OCI-LY7 (cell line): ENCODE results near the gene TMEM181. TPM values are rescaled to one million over a fixed set of nuclear protein-coding genes. Genes with fewer than 3 reads are reported as not detected.

ENCODE experiments used
- BruUV-seq: library from RNA; stranded (reverse); fragments of 400-500 nt; replicated peaks from 2 replicates; lab custom pipeline; 2021; lab: Mats Ljungman, UMichigan
- CTCF ChIA-PET: fragments of 300-600 bp; sonication (Branson Sonifier 250); formaldehyde crosslinking; loops from one replicate; lab custom pipeline; 2022; ENCODE audit warnings: antibody characterized with exemption; ENCODE audit not compliant: unreplicated experiment; lab: Charles Lee
- POLR2A ChIA-PET: fragments of 300-600 bp; sonication (Branson Sonifier 250); formaldehyde crosslinking; loops from one replicate; lab custom pipeline; 2022; ENCODE audit warnings: antibody characterized with exemption; lab: Charles Lee
- DNase-seq: peaks from one replicate; pipeline ENCODE4 v3.0.0-alpha.2; 2015; ENCODE audit warnings: low spot score
- H2AFZ ChIP-seq: fragments of 200-600 bp; sonication (generic), shearing (Covaris generic); 2 replicates; pipeline ENCODE4 v1.6.1; 2014; ENCODE audit warnings: mild to moderate bottlenecking, antibody characterized with exemption, low read length, moderate library complexity
- H3K27ac ChIP-seq: fragments of 200-600 bp; sonication (generic); 2 replicates; pipeline ENCODE4 v1.5.1; 2014; ENCODE audit warnings: mixed run types, low read depth, mild to moderate bottlenecking, moderate library complexity, low read length, inconsistent platforms; ENCODE audit not compliant: poor library complexity, severe bottlenecking
- H3K36me3 ChIP-seq: fragments of 200-600 bp; sonication (generic); 2 replicates; pipeline ENCODE4 v1.6.1; 2014; ENCODE audit warnings: mild to moderate bottlenecking, antibody characterized with exemption, low read length, moderate library complexity, mixed read lengths; ENCODE audit not compliant: insufficient read depth
- H3K4me1 ChIP-seq: fragments of 200-600 bp; sonication (generic); 2 replicates; pipeline ENCODE4 v1.5.1; 2014; ENCODE audit warnings: mild to moderate bottlenecking, low read length; ENCODE audit not compliant: insufficient read depth, poor library complexity, severe bottlenecking
- H3K4me2 ChIP-seq: fragments of 200-600 bp; sonication (generic); 2 replicates; pipeline ENCODE4 v1.6.1; 2014; ENCODE audit warnings: mild to moderate bottlenecking, low read length
- H3K4me3 ChIP-seq: fragments of 200-600 bp; sonication (generic); 2 replicates; pipeline ENCODE4 v1.5.1; 2014; ENCODE audit warnings: mild to moderate bottlenecking, low read depth, low read length; ENCODE audit not compliant: poor library complexity, severe bottlenecking
- H3K79me2 ChIP-seq: fragments of 200-600 bp; sonication (generic); 2 replicates; pipeline ENCODE4 v1.6.1; 2016; ENCODE audit warnings: low read depth, mild to moderate bottlenecking, low read length, moderate library complexity, mixed read lengths; ENCODE audit not compliant: insufficient read depth
- H3K9me2 ChIP-seq: fragments of 200-600 bp; sonication (generic); 2 replicates; pipeline ENCODE4 v1.6.1; 2016; ENCODE audit warnings: mild to moderate bottlenecking, low read length, mixed read lengths; ENCODE audit not compliant: insufficient read depth
- H3K9me3 ChIP-seq: fragments of 200-600 bp; sonication (generic); 2 replicates; pipeline ENCODE4 v1.6.1; 2014; ENCODE audit warnings: mild to moderate bottlenecking, mixed run types, low read length, mixed read lengths
- H4K20me1 ChIP-seq: fragments of 200-600 bp; sonication (generic); 2 replicates; pipeline ENCODE4 v1.6.1; 2014; ENCODE audit warnings: mild to moderate bottlenecking, antibody characterized with exemption, low read length, moderate library complexity, mixed read lengths; ENCODE audit not compliant: insufficient read depth
- EZH2phosphoT487 ChIP-seq: fragments of 200-600 bp; sonication (generic); IDR thresholded peaks from 2 replicates; pipeline ENCODE4 v1.6.1; 2018; ENCODE audit warnings: low read depth, borderline replicate concordance, mild to moderate bottlenecking, mixed run types, antibody characterized with exemption, low read length, moderate library complexity, mixed read lengths
- intact Hi-C: fragments of 100-400 bp; cut with micrococcal nuclease; formaldehyde crosslinking; loops from one replicate; pipeline ENCODE4 v1.10.0; 2022; ENCODE audit not compliant: unreplicated experiment
- total RNA-seq, 2 experiments: library from RNA; depleted of rRNA in 1 of 2; stranded (reverse); fragments of >200 nt in 1 of 2; shearing (Covaris generic) in 1 of 2; gene quantifications; 2 replicates each; pipeline ENCODE4 v1.2.3, GENCODE V29; 2014 to 2022
- TF ChIP-seq, protein P1 (sequence below): fragments of 200-600 bp; sonication (generic); conservative IDR thresholded peaks from 2 replicates; pipeline ENCODE4 v1.5.1; 2014; ENCODE audit warnings: mild to moderate bottlenecking, antibody characterized with exemption, low read length, moderate library complexity, mixed read lengths

The TMEM181 gene
- total RNA-seq, 2 experiments from 2014 or later = 8.0 to 12.5 TPM

DNA sequence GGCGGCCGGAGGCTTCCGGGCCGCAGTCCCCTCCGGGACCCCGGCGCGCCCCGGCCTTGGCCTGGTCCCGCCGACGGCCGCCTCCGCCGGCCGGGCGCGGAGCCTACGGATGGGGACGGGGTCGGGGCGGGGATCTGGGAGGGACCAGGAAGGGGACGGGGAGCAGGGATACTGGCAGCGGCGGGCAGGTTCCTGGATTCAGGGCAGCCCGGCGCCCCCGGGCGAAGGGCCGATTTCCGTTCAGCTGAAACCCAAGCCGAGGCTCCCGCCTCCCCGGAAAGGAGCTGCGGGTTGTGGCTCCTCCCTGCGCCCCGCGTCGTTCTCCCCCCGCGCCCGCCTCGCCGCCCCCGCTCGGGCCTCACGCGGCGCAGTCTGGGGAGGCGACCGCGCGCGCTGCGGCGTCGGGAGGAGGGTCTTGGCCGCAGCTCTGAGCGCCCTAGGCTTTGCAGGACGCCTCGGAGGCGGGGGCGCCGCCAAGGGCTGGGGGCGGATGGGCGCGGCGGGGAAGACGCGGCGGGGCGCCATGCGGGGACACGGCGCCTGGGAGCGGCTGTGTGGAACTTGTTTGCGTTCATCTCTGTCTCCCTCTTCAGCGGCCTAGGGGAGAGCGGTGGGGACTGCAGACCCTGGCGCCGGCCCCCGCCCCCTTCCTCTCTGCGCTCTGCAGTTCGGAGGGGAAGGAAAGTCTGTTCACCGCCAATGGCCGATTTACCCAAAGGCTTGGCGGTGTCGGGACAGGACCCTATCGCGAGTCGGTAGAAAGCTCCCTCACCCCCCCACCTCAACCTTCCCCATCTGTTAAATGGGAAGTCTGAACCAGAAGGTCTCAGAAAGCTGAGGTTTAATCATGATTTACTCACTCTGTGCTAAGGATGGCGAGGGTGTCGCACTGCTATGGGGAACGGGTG is 22.7 kb upstream of the TMEM181 start:
- Histone ChIP-seq H3K79me2 (no peaks in the 10 kb centered on the region), H3K4me3 (no peak overlapping the region), H3K9me2 (no peaks in the 10 kb centered on the region), H3K36me3 (no peaks in the 10 kb centered on the region), H3K4me2 (no peak overlapping the region), H3K9me3 (no peaks in the 10 kb centered on the region), H3K4me1 (no peaks in the 10 kb centered on the region), H3K27ac (no peak overlapping the region), H4K20me1 (no peaks in the 10 kb centered on the region), H2AFZ (no peak overlapping the region)
- intact Hi-C loops = no loop called here
- DNase-seq = no peak
- ChIA-PET POLR2A (no interaction called here), CTCF (no interaction called here)
- BruUV-seq = no TSS peak
- TF ChIP-seq, protein P1, sequence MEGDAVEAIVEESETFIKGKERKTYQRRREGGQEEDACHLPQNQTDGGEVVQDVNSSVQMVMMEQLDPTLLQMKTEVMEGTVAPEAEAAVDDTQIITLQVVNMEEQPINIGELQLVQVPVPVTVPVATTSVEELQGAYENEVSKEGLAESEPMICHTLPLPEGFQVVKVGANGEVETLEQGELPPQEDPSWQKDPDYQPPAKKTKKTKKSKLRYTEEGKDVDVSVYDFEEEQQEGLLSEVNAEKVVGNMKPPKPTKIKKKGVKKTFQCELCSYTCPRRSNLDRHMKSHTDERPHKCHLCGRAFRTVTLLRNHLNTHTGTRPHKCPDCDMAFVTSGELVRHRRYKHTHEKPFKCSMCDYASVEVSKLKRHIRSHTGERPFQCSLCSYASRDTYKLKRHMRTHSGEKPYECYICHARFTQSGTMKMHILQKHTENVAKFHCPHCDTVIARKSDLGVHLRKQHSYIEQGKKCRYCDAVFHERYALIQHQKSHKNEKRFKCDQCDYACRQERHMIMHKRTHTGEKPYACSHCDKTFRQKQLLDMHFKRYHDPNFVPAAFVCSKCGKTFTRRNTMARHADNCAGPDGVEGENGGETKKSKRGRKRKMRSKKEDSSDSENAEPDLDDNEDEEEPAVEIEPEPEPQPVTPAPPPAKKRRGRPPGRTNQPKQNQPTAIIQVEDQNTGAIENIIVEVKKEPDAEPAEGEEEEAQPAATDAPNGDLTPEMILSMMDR = no peak
- no peak for TF ChIP-seq EZH2phosphoT487

DNA sequence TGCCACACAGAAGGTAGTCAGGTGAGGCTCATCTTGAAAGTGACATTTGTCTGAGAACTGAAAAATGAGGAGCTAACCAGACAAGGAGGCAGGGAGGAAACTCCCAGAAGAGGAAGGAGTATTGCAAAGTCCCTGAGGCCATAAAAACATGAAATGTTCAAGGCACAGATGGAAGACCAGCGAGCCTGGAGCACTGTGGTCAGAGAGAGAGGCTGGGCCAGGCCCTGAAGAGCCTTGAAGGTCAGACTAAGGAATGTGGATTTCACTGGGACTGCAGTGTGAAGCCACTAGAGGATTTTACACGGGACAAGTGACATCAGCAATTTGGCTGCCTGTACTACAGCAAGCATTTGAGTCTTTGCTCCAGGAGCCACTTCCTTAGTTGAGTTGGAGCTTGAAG is 21.1 kb upstream of the TMEM181 start:
- no peak overlapping the region for H3K4me2 ChIP-seq
- no TSS peak for BruUV-seq
- no peaks in the 10 kb centered on the region for H3K4me1 ChIP-seq
- TF ChIP-seq, protein P1 = no peak
- TF ChIP-seq EZH2phosphoT487 = no peak
- H3K9me3 ChIP-seq = no peaks in the 10 kb centered on the region
- intact Hi-C loops = no loop called here
- no peaks in the 10 kb centered on the region for H3K79me2 ChIP-seq
- no peaks in the 10 kb centered on the region for H3K36me3 ChIP-seq
- no peak overlapping the region for H2AFZ ChIP-seq
- no peaks in the 10 kb centered on the region for H4K20me1 ChIP-seq
- no peak overlapping the region for H3K4me3 ChIP-seq
- no peak overlapping the region for H3K27ac ChIP-seq
- ChIA-PET POLR2A (no interaction called here), CTCF (no interaction called here)
- no peak for DNase-seq
- H3K9me2 ChIP-seq = no peaks in the 10 kb centered on the region

DNA sequence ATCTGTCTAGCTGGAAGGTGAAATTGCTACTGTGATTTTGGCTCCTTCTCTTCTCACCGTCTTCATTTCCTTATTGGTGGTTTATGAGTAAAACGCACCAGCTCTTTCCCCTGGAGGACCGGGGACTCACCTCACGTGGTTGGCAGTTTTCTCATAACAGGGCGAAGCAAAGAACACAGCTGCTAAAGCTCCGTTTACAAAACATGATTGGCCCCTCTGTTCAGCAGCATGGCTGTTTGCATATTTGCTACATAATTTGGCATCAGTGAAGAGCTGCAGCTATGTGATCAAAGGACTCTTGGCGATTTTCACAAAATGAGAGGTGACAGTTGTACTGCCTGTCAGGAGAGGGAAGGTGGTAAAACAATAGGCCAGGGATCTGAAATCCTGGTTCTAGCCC is 20.5 kb upstream of the TMEM181 start:
- H3K4me2 ChIP-seq = no peak overlapping the region
- TF ChIP-seq, protein P1 = no peak
- no peak for TF ChIP-seq EZH2phosphoT487
- ChIA-PET POLR2A (no interaction called here), CTCF (no interaction called here)
- H3K79me2 ChIP-seq = no peaks in the 10 kb centered on the region
- H3K9me2 ChIP-seq = no peaks in the 10 kb centered on the region
- H2AFZ ChIP-seq = no peak overlapping the region
- no peak for DNase-seq
- H3K9me3 ChIP-seq = no peaks in the 10 kb centered on the region
- no peaks in the 10 kb centered on the region for H3K36me3 ChIP-seq
- H3K27ac ChIP-seq = no peak overlapping the region
- no peak overlapping the region for H3K4me3 ChIP-seq
- intact Hi-C loops = no loop called here
- H4K20me1 ChIP-seq = no peaks in the 10 kb centered on the region
- BruUV-seq = no TSS peak
- H3K4me1 ChIP-seq = no peaks in the 10 kb centered on the region
